K562 (cell line): ENCODE data around the gene CACNA1C. TPM values are rescaled to one million over a fixed set of nuclear protein-coding genes. Genes with fewer than 3 reads are reported as not detected.

Experiments used
- ATAC-seq: fragments of 200-7000 bp; cut with Tn5 transposase; 3 replicates; pipeline ENCODE4 v1.9.1; 2020; ENCODE audit warnings: moderate library complexity
- BruUV-seq: library from RNA; stranded (reverse); fragments of 400-500 nt; replicated peaks from 2 replicates; lab custom pipeline; 2021; lab: Mats Ljungman, UMichigan
- CTCF ChIA-PET: fragments of 300-600 bp; formaldehyde crosslinking; extraction: SDS; loops from one replicate; lab custom pipeline; 2021; ENCODE audit warnings: low intra/inter-chr PET ratio; lab: Yijun Ruan, JAX
- POLR2A ChIA-PET: fragments of 300-600, 350-650 bp; sonication (Branson Sonifier 250); formaldehyde crosslinking; extraction: SDS; loops from one replicate; lab custom pipeline; 2021; ENCODE audit warnings: antibody characterized with exemption, inconsistent platforms; lab: Yijun Ruan, JAX
- DNase-seq, 4 experiments: peaks; one replicate each; pipeline versions ENCODE4 v3.0.0 to v3.0.0-alpha.2; 2011 to 2018; ENCODE audit warnings: low spot score in 3 of 4, mixed read lengths in 3 of 4; ENCODE audit errors: extremely low read depth in 1 of 4
- FAIRE-seq: peaks from 2 replicates; lab custom pipeline; 2011; peaks lifted over from hg19 to GRCh38; lab: Jason Lieb, UNC
- H2AFZ ChIP-seq: 2 replicates; pipeline ENCODE4 v1.6.0; 2011; ENCODE audit warnings: low read depth, low read length, control low read depth, inconsistent platforms
- H3K27ac ChIP-seq: fragments of 200-600 bp; 3 replicates; pipeline ENCODE4 v1.8.0; 2011; ENCODE audit warnings: low read depth, mild to moderate bottlenecking, control low read depth, inconsistent platforms, low read length, moderate library complexity, mixed read lengths; ENCODE audit errors: extremely low read depth
- H3K27me3 ChIP-seq, 2 experiments: fragments of 300-600 bp in 1 of 2; 2 replicates in 1 of 2; 3 replicates in 1 of 2; pipeline versions ENCODE4 v1.6.0 to v1.8.0; 2011; ENCODE audit warnings: inconsistent platforms in 2 of 2, low read length in 2 of 2, mild to moderate bottlenecking in 1 of 2, mixed read lengths in 1 of 2, moderate library complexity in 1 of 2; ENCODE audit not compliant: control insufficient read depth in 2 of 2, insufficient read depth in 2 of 2
- H3K36me3 ChIP-seq: fragments of 300-600 bp; 3 replicates; pipeline ENCODE4 v1.8.0; 2011; ENCODE audit warnings: mild to moderate bottlenecking, low read length, inconsistent platforms; ENCODE audit not compliant: control insufficient read depth, insufficient read depth
- H3K4me1 ChIP-seq, 2 experiments: fragments of 200-600 bp in 1 of 2; replicated peaks in 1 of 2; 2 replicates in 1 of 2; 3 replicates in 1 of 2; pipeline versions ENCODE4 v1.5.1 to v1.8.0; 2011; ENCODE audit warnings: inconsistent platforms in 2 of 2, low read length in 2 of 2, mild to moderate bottlenecking in 1 of 2, mixed read lengths in 1 of 2, moderate library complexity in 1 of 2; ENCODE audit not compliant: control insufficient read depth in 2 of 2, insufficient read depth in 2 of 2
- H3K4me2 ChIP-seq: 2 replicates; pipeline ENCODE4 v1.6.1; 2011; ENCODE audit warnings: low read length, control low read depth, inconsistent platforms, mixed read lengths; ENCODE audit not compliant: insufficient read depth
- H3K4me3 ChIP-seq: fragments of 200-600 bp; sonication (generic), shearing (Covaris generic); 2 replicates; pipeline ENCODE4 v1.5.1; 2016; ENCODE audit warnings: control low read depth, inconsistent platforms
- H3K79me2 ChIP-seq: fragments of 200-600 bp; 3 replicates; pipeline ENCODE4 v1.8.0; 2011; ENCODE audit warnings: low read length, inconsistent platforms; ENCODE audit not compliant: control insufficient read depth, insufficient read depth
- H3K9ac ChIP-seq, 2 experiments: 2 replicates each; pipeline versions ENCODE4 v1.6.0 to v1.6.1; 2011; ENCODE audit warnings: low read depth in 2 of 2, low read length in 2 of 2, control low read depth in 1 of 2, inconsistent platforms in 1 of 2, mild to moderate bottlenecking in 1 of 2, mixed read lengths in 1 of 2; ENCODE audit not compliant: insufficient read depth in 1 of 2
- H3K9me1 ChIP-seq: one replicate; pipeline ENCODE4 v1.6.0; 2011; ENCODE audit warnings: inconsistent platforms, mild to moderate bottlenecking, low read length, moderate library complexity; ENCODE audit not compliant: control insufficient read depth, insufficient read depth
- H3K9me3 ChIP-seq: replicated peaks from 2 replicates; pipeline ENCODE4 v1.5.1; 2011; ENCODE audit warnings: low read depth, low read length, inconsistent platforms; ENCODE audit not compliant: control insufficient read depth, insufficient read depth
- H4K20me1 ChIP-seq: replicated peaks from 2 replicates; pipeline ENCODE4 v1.6.1; 2011; ENCODE audit warnings: low read length, inconsistent platforms, mixed read lengths; ENCODE audit not compliant: control insufficient read depth, insufficient read depth
- COPS2 ChIP-seq: fragments of 450-650 bp; conservative IDR thresholded peaks from 2 replicates; pipeline ENCODE4 v1.6.1; 2016; ENCODE audit warnings: mild to moderate bottlenecking, moderate library complexity
- DMBX1 ChIP-seq: fragments of 250-450 bp; sonication (Bioruptor Pico); IDR thresholded peaks from 2 replicates; pipeline ENCODE4 v1.8.0; 2022; ENCODE audit warnings: inconsistent platforms, mild to moderate bottlenecking, moderate library complexity, borderline replicate concordance
- ETV6 ChIP-seq, 3 experiments: fragments of 150-350 bp in 1 of 3; sonication (generic) in 1 of 3; formaldehyde crosslinking in 1 of 3; IDR thresholded peaks; 2 replicates each; pipeline versions ENCODE4 v1.6.1 to v1.8.0; 2014 to 2022; ENCODE audit warnings: borderline replicate concordance in 2 of 3, low read depth in 2 of 3, antibody characterized with exemption in 1 of 3, low read length in 1 of 3, mild to moderate bottlenecking in 1 of 3, missing genetic modification reagents in 1 of 3
- FOXK1 ChIP-seq: sonication (generic); formaldehyde crosslinking; IDR thresholded peaks from 2 replicates; pipeline ENCODE4 v1.8.0; 2022; ENCODE audit warnings: missing genetic modification reagents, mild to moderate bottlenecking, borderline replicate concordance
- MED1 ChIP-seq: sonication (generic); formaldehyde crosslinking; IDR thresholded peaks from 2 replicates; pipeline ENCODE4 v1.8.1; 2023; ENCODE audit warnings: missing genetic modification reagents, borderline replicate concordance
- NBN ChIP-seq: fragments of 450-650 bp; IDR thresholded peaks from 2 replicates; pipeline ENCODE4 v1.6.1; 2016; ENCODE audit warnings: low read depth, mild to moderate bottlenecking
- POLR2B ChIP-seq: fragments of 450-650 bp; IDR thresholded peaks from 2 replicates; pipeline ENCODE4 v1.6.1; 2018; ENCODE audit warnings: low read depth; ENCODE audit not compliant: partially characterized antibody
- POLR2G ChIP-seq: fragments of 200-400 bp; formaldehyde crosslinking; IDR thresholded peaks from 2 replicates; pipeline ENCODE4 v1.6.1; 2017; ENCODE audit warnings: low read depth, mild to moderate bottlenecking, antibody characterized with exemption, low read length, moderate library complexity
- RBM14 ChIP-seq: fragments of 200-400 bp; formaldehyde crosslinking; IDR thresholded peaks from 2 replicates; pipeline ENCODE4 v1.6.1; 2018; ENCODE audit warnings: low read depth, mild to moderate bottlenecking, low read length, moderate library complexity, borderline replicate concordance; ENCODE audit not compliant: insufficient read depth
- TBL1XR1 ChIP-seq, 2 experiments: IDR thresholded peaks; 2 replicates each; pipeline ENCODE4 v1.6.1; 2012; ENCODE audit warnings: improper control_type of control experiment in 2 of 2, low read length in 2 of 2, mild to moderate bottlenecking in 1 of 2
- ZNF143 ChIP-seq: sonication (generic); formaldehyde crosslinking; IDR thresholded peaks from 2 replicates; pipeline ENCODE4 v1.9.0; 2022; ENCODE audit warnings: mild to moderate bottlenecking, missing genetic modification reagents
- ZNF239 ChIP-seq: fragments of 250-450 bp; sonication (Bioruptor Pico); IDR thresholded peaks from 2 replicates; pipeline ENCODE4 v1.4.0; 2020; ENCODE audit warnings: mild to moderate bottlenecking
- ZNF445 ChIP-seq: fragments of 250-450 bp; sonication (Bioruptor Pico); IDR thresholded peaks from 2 replicates; pipeline ENCODE4 v1.4.0; 2020; ENCODE audit warnings: low read depth, mild to moderate bottlenecking, moderate library complexity
- WGBS: fragments of 100-300 bp; shearing (Covaris generic); methylation state at CpG from one replicate; pipeline ENCODE4 v1.1.6; 2016; ENCODE audit warnings: low coverage, mixed read lengths; ENCODE audit not compliant: insufficient coverage; ENCODE audit errors: missing lambda C conversion rate; 5-methylcytosine and 5-hydroxymethylcytosine counted together
- in situ Hi-C: fragments of 300-500 bp; cut with MboI; formaldehyde crosslinking; loops from 4 replicates; pipeline ENCODE4 v1.15.0; 2018; ENCODE audit warnings: inconsistent platforms, mixed read lengths
- intact Hi-C: fragments of 100-400 bp; cut with micrococcal nuclease; formaldehyde crosslinking; loops from 2 replicates; pipeline ENCODE4 v1.14.2; 2022
- polyA plus RNA-seq, 8 experiments: library from polyadenylated mRNA; depleted of rRNA in 4 of 8; stranded (reverse) in 5 of 8; unstranded in 3 of 8; fragments of >200 nt; fragmentation: Nextera tagmentation in 2 of 8; fragmentation: Illumina TruSeq in 1 of 8; extraction: Ambion mirVana in 2 of 8; extraction: Trizol in 1 of 8; gene quantifications; 2 replicates each; pipeline versions ENCODE4 v1.2.1 to v1.2.3, GENCODE V29; 2011 to 2014; ENCODE audit warnings: inconsistent platforms in 1 of 8, missing spikeins in 1 of 8
- total RNA-seq, 7 experiments: library from RNA; depleted of rRNA in 6 of 7; stranded (reverse); fragments of >200 nt in 6 of 7; fragmentation: Illumina TruSeq in 2 of 7; extraction: Trizol in 2 of 7; gene quantifications; 2 replicates each; pipeline versions ENCODE4 v1.2.1 to v1.2.3, GENCODE V29; 2011 to 2021; ENCODE audit warnings: low replicate concordance in 1 of 7
- TF ChIP-seq, protein P1 (sequence below): fragments of 450-650 bp; IDR thresholded peaks from 2 replicates; pipeline ENCODE4 v1.6.1; 2016
- TF ChIP-seq, protein P2 (sequence below): IDR thresholded peaks from 2 replicates; pipeline ENCODE4 v1.6.1; 2014; ENCODE audit warnings: antibody characterized with exemption
- TF ChIP-seq, protein P3 (sequence below), 3 experiments: fragments of 200-800 bp in 1 of 3; sonication (Bioruptor generic) in 1 of 3; sonication (generic) in 1 of 3; formaldehyde crosslinking in 1 of 3; IDR thresholded peaks; 2 replicates each; pipeline versions ENCODE4 v1.6.1 to v1.8.0; 2016 to 2022; ENCODE audit warnings: mild to moderate bottlenecking in 2 of 3, missing compliant biosample characterization in 2 of 3, missing genetic modification characterization in 2 of 3, missing genetic modification reagents in 1 of 3

Gene CACNA1C
- total and polyA plus RNA-seq, 9 of the 15 experiments (the other 6 are each of a cell fraction or from before 2014, with no cell fraction given), result not detected

DNA sequence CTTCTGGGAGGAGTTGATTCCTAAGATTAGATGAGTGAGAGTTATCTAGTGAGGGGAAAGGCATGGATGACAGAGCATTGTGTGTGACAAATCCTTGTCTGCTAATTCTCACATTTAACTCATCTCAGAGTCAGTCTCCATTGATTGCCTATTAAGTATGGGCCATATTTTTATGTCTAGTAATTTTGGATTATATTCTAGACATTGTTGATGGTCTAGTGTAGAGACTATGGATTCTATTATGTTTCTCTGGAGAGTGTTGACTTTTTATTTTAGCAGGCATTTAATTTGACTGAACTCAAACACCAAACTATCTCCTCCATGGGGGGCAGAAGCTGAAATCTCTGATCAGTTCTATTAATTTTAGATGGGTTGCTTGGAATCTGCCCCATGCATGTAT, 114.4 kb downstream of the CACNA1C start (continued):
- TF ChIP-seq, protein P1, sequence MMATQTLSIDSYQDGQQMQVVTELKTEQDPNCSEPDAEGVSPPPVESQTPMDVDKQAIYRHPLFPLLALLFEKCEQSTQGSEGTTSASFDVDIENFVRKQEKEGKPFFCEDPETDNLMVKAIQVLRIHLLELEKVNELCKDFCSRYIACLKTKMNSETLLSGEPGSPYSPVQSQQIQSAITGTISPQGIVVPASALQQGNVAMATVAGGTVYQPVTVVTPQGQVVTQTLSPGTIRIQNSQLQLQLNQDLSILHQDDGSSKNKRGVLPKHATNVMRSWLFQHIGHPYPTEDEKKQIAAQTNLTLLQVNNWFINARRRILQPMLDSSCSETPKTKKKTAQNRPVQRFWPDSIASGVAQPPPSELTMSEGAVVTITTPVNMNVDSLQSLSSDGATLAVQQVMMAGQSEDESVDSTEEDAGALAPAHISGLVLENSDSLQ, result no peak
- TF ChIP-seq ZNF239 (CRISPR knock-in tag) (no peak), POLR2G (no peak), COPS2 (no peak), ETV6 (IDR thresholded peaks at IDR 0.05; ENCODE audit: borderline replicate concordance in 1 of 2, low read depth in 2 of 2, low read length in 1 of 2) (no peak), ETV6 (CRISPR knock-in tag; IDR thresholded peaks at IDR 0.05; ENCODE audit: borderline replicate concordance) (no peak), FOXK1 (no peak), MED1 (no peak)
- TF ChIP-seq, protein P2, sequence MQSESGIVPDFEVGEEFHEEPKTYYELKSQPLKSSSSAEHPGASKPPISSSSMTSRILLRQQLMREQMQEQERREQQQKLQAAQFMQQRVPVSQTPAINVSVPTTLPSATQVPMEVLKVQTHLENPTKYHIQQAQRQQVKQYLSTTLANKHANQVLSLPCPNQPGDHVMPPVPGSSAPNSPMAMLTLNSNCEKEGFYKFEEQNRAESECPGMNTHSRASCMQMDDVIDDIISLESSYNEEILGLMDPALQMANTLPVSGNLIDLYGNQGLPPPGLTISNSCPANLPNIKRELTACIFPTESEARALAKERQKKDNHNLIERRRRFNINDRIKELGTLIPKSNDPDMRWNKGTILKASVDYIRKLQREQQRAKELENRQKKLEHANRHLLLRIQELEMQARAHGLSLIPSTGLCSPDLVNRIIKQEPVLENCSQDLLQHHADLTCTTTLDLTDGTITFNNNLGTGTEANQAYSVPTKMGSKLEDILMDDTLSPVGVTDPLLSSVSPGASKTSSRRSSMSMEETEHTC, result no peak

DNA sequence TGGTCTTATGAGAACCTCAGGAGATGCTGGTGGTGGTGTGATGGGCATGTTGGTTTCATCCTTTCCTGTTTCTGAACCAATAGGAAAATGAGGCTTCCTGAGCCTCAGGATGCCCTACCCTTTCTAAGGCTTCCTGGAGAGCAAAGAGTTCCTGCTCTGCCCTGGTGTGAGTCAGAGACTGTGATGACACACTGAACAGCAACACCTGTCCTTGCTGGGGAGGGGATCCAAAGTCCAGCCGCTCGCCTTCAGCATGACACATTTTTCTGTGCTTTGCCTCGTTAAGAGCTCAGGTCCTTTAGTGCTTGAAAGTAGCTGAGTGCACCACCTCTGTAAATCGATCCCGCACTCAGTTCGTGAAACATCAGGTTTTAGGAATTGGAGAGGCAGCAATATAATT, 116.0 kb downstream of the CACNA1C start:
- ChIA-PET POLR2A (no interaction called here), CTCF (no interaction called here)
- ATAC-seq (no peak), FAIRE-seq (no peak), DNase-seq (no peak)
- intact Hi-C loops, result no loop called here
- Histone ChIP-seq H2AFZ (no peak overlapping the region), H4K20me1 (no peaks in the 10 kb centered on the region), H3K4me1 (no peaks in the 10 kb centered on the region), H3K9me3 (no peaks in the 10 kb centered on the region), H3K79me2 (no peaks in the 10 kb centered on the region), H3K9me1 (no peaks in the 10 kb centered on the region), H3K9ac (no peak overlapping the region), H3K4me3 (no peak overlapping the region), H3K36me3 (no peaks in the 10 kb centered on the region), H3K4me2 (no peak overlapping the region), H3K27me3 (peaks cover 0 to 10% of the 10 kb centered on the region in 2 experiments; a peak in 2 of 5 replicates), H3K27ac (no peak overlapping the region)
- in situ Hi-C loops, result no loop called here
- WGBS, result 0% methylated on average over 6 of the region's 6 CpGs
- BruUV-seq, result no TSS peak
- TF ChIP-seq NBN, result no peak
- TF ChIP-seq TBL1XR1 (IDR thresholded peaks at IDR 0.05; ENCODE audit: low read length in 2 of 2), result no peak
- no peak for TF ChIP-seq ZNF143
- TF ChIP-seq ZNF445 (CRISPR knock-in tag), result no peak
- no peak for TF ChIP-seq DMBX1 (CRISPR knock-in tag)
- TF ChIP-seq, protein P3, sequence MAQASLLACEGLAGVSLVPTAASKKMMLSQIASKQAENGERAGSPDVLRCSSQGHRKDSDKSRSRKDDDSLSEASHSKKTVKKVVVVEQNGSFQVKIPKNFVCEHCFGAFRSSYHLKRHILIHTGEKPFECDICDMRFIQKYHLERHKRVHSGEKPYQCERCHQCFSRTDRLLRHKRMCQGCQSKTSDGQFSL (CRISPR knock-in tag; IDR thresholded peaks at IDR 0.05), result no peak
- TF ChIP-seq, protein P3 (tag; IDR thresholded peaks at IDR 0.05), result no peak
- TF ChIP-seq POLR2B, result no peak
- no peak for TF ChIP-seq RBM14
